Heart left ventricle (tissue), 13 donors: ENCODE results near the gene SLC6A3.

ENCODE experiments used
- POLR2A ChIP-seq, 2 donors: fragments of 450-650 bp; IDR thresholded peaks; one replicate each; pipeline ENCODE4 v1.6.1; 2017; ENCODE audit warnings: antibody characterized with exemption in 2 of 2, mild to moderate bottlenecking in 2 of 2, moderate library complexity in 2 of 2
- TF ChIP-seq, protein P1 (sequence below), 12 donors: fragments of 200-600 bp; sonication (generic) in 4 of 12; IDR thresholded peaks; one replicate each; pipeline versions ENCODE4 v1.5.0 to v1.8.0; 2018 to 2022; ENCODE audit warnings: antibody characterized with exemption in 12 of 12, mild to moderate bottlenecking in 5 of 12
- donor health status: ischemic (EF 13 %, LVEDD 7.1; RV severe dilation, severe dysfunction).
- donor health status: DM: no; HTN: yes; CAD: no.
- donor health status: DM: no; HTN: no; CAD: no.
- donor health status: ischemic (EF 25% LVEDD 6.9; RV normal size, moderate dysfunction).
- donor health status: ischemic (EF 25% LVEDD 5.7; RV mildly dilated, moderate dysfunction).
- donor health status: ischemic (EF 35%, LVEDD 5.7; RV mildly dilated, moderate dysfunction).
- donor health status: nonischemic (EF 11% LVEDD 7.7; RV severe dilation, severe dysfunction).
- donor health status: DM: yes; HTN: yes; CAD: no.
- donor health status: PGD.
- donor health status: ischemic (EF 29% LVEDD 5.4; RV normal size, mild dysfunction).
- donor health status: nonischemic (EF 23%, LVEDD 6.1; RV moderate dilation, normal function).

DNA sequence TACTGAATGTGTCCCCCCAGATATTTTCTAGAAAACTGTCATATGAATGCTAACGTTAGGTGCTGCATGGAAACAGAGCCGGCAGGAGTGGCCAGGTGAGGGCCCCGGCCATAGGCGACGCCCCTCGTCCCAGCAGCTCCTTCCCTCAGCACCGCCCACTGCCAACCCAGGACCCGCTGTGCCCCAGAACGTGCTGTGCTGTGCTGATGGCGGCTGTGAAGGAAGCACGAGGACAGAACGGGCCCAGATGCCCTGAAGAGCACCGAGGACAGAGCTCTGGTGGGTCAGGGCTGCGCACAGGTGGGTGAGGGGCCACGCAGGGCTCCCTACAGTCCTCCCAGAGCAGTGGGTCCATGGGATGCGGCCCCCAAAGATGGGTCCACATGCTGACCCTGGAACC is 48.2 kb upstream of the SLC6A3 start:
- TF ChIP-seq POLR2A (IDR thresholded peaks at IDR 0.05): no peak
- TF ChIP-seq, protein P1, sequence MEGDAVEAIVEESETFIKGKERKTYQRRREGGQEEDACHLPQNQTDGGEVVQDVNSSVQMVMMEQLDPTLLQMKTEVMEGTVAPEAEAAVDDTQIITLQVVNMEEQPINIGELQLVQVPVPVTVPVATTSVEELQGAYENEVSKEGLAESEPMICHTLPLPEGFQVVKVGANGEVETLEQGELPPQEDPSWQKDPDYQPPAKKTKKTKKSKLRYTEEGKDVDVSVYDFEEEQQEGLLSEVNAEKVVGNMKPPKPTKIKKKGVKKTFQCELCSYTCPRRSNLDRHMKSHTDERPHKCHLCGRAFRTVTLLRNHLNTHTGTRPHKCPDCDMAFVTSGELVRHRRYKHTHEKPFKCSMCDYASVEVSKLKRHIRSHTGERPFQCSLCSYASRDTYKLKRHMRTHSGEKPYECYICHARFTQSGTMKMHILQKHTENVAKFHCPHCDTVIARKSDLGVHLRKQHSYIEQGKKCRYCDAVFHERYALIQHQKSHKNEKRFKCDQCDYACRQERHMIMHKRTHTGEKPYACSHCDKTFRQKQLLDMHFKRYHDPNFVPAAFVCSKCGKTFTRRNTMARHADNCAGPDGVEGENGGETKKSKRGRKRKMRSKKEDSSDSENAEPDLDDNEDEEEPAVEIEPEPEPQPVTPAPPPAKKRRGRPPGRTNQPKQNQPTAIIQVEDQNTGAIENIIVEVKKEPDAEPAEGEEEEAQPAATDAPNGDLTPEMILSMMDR (IDR thresholded peaks at IDR 0.05): no peak
